Kidney epithelial cell (primary cell): ENCODE measurements around the gene GNG2. TPM values are rescaled to one million over a fixed set of nuclear protein-coding genes. Genes with fewer than 3 reads are reported as not detected.

Experiments used
- DNase-seq: peaks from one replicate; pipeline ENCODE4 v3.0.0-alpha.2; 2010; ENCODE audit warnings: low read depth
- H3K27me3 ChIP-seq: 2 replicates; pipeline ENCODE4 v1.6.0; 2011; ENCODE audit warnings: low read length; ENCODE audit not compliant: control insufficient read depth, insufficient read depth
- H3K36me3 ChIP-seq: 2 replicates; pipeline ENCODE4 v1.5.1; 2011; ENCODE audit warnings: low read length; ENCODE audit not compliant: control insufficient read depth, insufficient read depth
- H3K4me3 ChIP-seq: 2 replicates; pipeline ENCODE4 v1.5.1; 2011; ENCODE audit warnings: low read depth, mild to moderate bottlenecking, control low read depth, low read length
- total RNA-seq: library from RNA; depleted of rRNA; stranded (reverse); fragments of >200 nt; gene quantifications from 2 replicates; pipeline ENCODE4 v1.2.3, GENCODE V29; 2015
- TF ChIP-seq, protein P1 (sequence below): IDR thresholded peaks from 2 replicates; pipeline ENCODE4 v1.5.1; 2011; ENCODE audit warnings: mild to moderate bottlenecking, moderate library complexity, low read length, control low read depth, inconsistent platforms; ENCODE audit not compliant: insufficient read depth, poor library complexity, severe bottlenecking

Gene GNG2
- total RNA-seq, 1 donor from 2014 or later = 4.1 TPM

DNA sequence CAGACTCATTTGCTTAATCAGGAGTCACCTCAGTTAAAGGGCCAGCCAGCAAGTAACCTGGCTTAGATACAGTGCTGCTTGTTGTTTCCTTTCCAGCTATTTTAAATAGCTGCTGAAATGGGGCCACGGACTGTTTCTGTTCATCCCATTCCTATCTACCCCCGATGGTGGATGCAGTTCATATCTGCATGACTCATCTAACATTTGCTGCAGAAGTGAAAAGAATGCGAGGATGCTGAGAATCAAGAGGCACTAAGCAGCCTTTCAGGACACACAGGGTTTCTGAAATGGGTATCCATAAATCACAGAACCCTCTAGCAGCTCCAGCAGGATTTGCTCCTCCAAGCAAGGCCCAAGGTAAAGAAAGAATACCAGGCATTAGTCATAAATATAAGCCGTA, 68.8 kb downstream of the GNG2 start:
- Histone ChIP-seq H3K4me3 (no peak overlapping the region), H3K27me3 (no peaks in the 10 kb centered on the region), H3K36me3 (no peaks in the 10 kb centered on the region)
- DNase-seq = no peak
- TF ChIP-seq, protein P1, sequence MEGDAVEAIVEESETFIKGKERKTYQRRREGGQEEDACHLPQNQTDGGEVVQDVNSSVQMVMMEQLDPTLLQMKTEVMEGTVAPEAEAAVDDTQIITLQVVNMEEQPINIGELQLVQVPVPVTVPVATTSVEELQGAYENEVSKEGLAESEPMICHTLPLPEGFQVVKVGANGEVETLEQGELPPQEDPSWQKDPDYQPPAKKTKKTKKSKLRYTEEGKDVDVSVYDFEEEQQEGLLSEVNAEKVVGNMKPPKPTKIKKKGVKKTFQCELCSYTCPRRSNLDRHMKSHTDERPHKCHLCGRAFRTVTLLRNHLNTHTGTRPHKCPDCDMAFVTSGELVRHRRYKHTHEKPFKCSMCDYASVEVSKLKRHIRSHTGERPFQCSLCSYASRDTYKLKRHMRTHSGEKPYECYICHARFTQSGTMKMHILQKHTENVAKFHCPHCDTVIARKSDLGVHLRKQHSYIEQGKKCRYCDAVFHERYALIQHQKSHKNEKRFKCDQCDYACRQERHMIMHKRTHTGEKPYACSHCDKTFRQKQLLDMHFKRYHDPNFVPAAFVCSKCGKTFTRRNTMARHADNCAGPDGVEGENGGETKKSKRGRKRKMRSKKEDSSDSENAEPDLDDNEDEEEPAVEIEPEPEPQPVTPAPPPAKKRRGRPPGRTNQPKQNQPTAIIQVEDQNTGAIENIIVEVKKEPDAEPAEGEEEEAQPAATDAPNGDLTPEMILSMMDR = no peak

DNA sequence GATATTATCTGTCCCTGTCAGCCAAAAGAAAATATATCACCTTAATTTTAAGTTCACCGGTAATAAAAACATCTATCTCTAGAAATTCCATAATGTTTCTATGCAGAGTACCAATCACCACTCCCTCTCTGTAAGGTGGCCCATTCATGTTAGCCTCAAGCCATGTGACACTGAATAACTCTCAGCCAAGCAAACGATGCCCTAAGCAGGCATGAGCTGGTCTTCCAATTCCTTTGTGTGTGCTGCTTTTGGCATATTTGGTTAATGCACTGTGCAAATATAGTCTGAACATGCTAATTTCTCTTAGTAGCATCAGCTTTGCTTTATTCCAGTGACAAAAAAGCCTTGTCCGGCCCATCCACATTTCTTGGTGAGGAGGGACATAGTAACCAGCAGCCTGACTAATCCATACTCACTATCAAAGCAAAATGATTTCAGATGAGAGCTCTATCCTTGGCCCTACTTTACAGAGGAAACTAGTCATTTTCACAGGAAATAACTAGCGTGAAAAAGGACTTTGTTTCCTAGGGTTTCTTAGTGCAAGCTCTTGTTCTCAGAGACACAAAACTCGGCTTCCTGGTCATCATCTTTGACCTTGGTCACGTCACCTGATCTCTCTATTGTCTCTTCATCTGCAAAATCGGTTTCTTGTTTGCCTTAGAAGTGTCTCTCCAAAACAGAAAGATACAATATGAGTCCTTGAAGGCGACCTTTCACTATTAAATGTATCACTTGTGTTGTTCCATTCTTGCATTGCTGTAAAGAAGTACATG, 69.7 kb downstream of the GNG2 start:
- no peak for DNase-seq
- TF ChIP-seq, protein P1 = no peak

DNA sequence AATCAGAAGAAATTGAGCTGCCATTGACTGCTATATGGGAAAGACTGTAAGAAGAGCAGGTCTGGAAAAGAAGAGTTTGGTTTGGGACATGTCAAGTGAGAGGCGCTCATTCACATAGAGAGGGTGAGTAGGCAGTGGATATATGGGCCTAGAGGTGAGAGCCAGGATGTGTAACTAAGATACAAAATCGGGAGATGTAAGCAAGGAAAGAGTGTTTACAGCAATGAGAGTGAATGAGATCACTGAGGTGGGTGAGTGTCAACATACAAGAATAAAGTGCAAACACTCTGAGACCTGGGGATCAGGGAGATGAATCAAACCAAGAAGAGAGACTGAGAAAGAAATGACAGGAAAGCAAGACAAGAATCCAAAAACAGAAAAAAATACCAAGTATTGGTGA, 70.9 kb downstream of the GNG2 start:
- TF ChIP-seq, protein P1 = no peak
- no peak overlapping the region for H3K4me3 ChIP-seq
- no peak for DNase-seq

More for the DNA sequence above, 69.7 kb downstream of the GNG2 start:
- no peaks in the 10 kb centered on the region for H3K36me3 ChIP-seq
- H3K4me3 ChIP-seq = no peak overlapping the region
- no peaks in the 10 kb centered on the region for H3K27me3 ChIP-seq

DNA sequence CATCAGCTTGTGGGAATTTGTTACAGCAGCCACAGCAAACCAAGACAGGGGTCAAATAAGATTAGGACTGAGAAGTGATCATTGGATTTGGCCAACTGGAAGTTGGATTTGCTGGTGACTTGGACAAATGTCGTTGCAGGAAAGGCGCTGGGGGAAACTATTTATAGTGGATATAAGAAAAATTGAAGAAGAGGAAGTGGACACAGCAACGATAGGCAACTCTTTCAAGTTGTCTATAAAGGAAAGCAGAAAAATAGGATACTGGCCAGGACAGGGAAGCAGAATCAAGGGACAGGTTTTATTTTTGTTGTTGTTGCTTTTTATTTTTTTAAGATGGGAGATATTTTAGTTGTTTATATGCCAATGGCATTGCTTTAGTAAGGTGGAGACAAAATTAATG, 72.8 kb downstream of the GNG2 start:
- TF ChIP-seq, protein P1 = no peak
- no peak for DNase-seq
- Histone ChIP-seq H3K27me3 (no peaks in the 10 kb centered on the region), H3K4me3 (no peak overlapping the region), H3K36me3 (no peaks in the 10 kb centered on the region)

More for the DNA sequence above, 70.9 kb downstream of the GNG2 start:
- Histone ChIP-seq H3K36me3 (no peaks in the 10 kb centered on the region), H3K27me3 (no peaks in the 10 kb centered on the region)

GRCh38 chr14:51938137-51938536, 77.7 kb downstream of the GNG2 start:
- no peaks in the 10 kb centered on the region for H3K36me3 ChIP-seq
- H3K27me3 ChIP-seq = no peaks in the 10 kb centered on the region
- no peak overlapping the region for H3K4me3 ChIP-seq
- DNase-seq = no peak
- TF ChIP-seq, protein P1 = no peak

- Histone ChIP-seq H3K36me3 (no peaks in the 10 kb centered on the region), H3K27me3 (no peaks in the 10 kb centered on the region), H3K4me3 (no peak overlapping the region)
- TF ChIP-seq, protein P1 = no peak
- no peak for DNase-seq
Measured at GRCh38 chr14:51938821-51939220, 78.4 kb downstream of the GNG2 start.
